Ishikawa (cell line): Measurements from ENCODE around the gene SGCD.

Source experiments
- CEBPB ChIP-seq: IDR thresholded peaks from 2 replicates; pipeline ENCODE4 v1.6.1; 2012
- CREB1 ChIP-seq: IDR thresholded peaks from 2 replicates; pipeline ENCODE4 v1.6.1; 2012; ENCODE audit warnings: low read depth
- RAD21 ChIP-seq: IDR thresholded peaks from 2 replicates; pipeline ENCODE4 v1.6.1; 2012; ENCODE audit warnings: low read depth
- TAF1 ChIP-seq: IDR thresholded peaks from 2 replicates; pipeline ENCODE4 v1.6.1; 2012; ENCODE audit warnings: low read depth, mild to moderate bottlenecking
- TEAD4 ChIP-seq: IDR thresholded peaks from 2 replicates; pipeline ENCODE4 v1.6.1; 2012
- YY1 ChIP-seq: IDR thresholded peaks from 2 replicates; pipeline ENCODE4 v1.6.1; 2012; ENCODE audit warnings: low read depth
- TF ChIP-seq, protein P1 (sequence below): IDR thresholded peaks from 2 replicates; pipeline ENCODE4 v1.6.1; 2012

DNA sequence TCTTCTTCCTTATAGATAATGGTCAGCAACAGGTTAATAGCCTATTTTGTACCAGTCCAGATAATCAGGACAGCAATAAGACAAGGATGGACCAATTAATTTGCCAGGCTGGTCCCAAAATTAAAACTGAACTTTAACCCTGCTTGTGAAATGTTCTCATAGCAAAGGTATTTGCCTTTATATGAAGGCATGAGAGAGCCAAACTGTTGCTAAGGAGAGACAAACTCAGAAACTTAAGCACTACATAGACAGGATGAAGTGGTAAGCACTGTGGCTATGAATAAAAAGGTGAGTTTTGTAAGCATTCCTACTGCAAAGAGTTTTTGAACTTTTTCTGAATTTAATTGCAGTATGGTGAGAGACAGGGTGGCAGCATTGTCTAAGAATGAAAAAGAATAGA lies 348.4 kb downstream of the SGCD start:
- TF ChIP-seq CEBPB: no peak
- TF ChIP-seq TEAD4: no peak
- TF ChIP-seq, protein P1, sequence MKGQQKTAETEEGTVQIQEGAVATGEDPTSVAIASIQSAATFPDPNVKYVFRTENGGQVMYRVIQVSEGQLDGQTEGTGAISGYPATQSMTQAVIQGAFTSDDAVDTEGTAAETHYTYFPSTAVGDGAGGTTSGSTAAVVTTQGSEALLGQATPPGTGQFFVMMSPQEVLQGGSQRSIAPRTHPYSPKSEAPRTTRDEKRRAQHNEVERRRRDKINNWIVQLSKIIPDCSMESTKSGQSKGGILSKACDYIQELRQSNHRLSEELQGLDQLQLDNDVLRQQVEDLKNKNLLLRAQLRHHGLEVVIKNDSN: no peak
- no peak for TF ChIP-seq RAD21
- TF ChIP-seq CREB1: no peak
- TF ChIP-seq TAF1: no peak
- TF ChIP-seq YY1: no peak
